PC-3 (cell line): ENCODE measurements around the gene POTEM.
"Not testable (repeated sequence)": the region's sequence is repeated elsewhere in the genome, so short reads cannot be mapped to it uniquely, and the experiment has no call there.

ENCODE experiments used
- EZH2 ChIP-seq: fragments of 300-600 bp; sonication (generic); IDR thresholded peaks from one replicate; pipeline ENCODE4 v1.6.1; 2017; ENCODE audit warnings: antibody characterized with exemption, mild to moderate bottlenecking, low read length; ENCODE audit not compliant: unreplicated experiment
- TF ChIP-seq, protein P1 (sequence below): fragments of 300-600 bp; sonication (generic); conservative IDR thresholded peaks from 2 replicates; pipeline ENCODE4 v1.5.1; 2017; ENCODE audit warnings: antibody characterized with exemption, low read depth, mild to moderate bottlenecking, low read length

DNA sequence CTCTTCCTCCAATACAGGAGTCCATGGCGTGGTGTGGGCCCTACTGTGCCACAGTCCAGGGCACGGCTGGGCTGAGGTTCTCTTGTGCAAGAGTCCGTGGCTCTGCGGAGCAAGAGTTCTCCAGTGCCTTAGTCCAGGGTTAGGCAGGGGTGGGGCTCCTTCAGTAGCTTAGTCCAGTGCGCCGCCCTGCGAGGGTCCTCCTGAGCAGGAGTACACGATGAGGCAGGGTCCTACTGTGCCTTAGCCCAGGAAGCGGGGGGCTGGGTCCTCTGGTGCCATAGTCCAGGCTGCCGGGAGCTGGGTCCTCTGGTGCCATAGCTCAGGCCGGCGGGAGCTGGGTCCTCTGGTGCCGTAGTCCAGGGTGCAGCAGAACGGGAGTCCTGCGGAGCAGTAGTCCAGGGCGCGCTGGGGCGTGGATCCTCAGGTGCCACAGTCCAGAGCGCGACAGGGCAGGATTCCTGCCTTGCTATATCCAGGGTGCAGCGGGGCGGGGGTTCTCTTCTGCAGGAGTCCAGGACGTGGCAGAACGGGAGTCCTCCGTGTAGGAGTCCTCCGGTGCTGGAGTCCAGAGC is 69.7 kb downstream of the POTEM start:
- TF ChIP-seq, protein P1, sequence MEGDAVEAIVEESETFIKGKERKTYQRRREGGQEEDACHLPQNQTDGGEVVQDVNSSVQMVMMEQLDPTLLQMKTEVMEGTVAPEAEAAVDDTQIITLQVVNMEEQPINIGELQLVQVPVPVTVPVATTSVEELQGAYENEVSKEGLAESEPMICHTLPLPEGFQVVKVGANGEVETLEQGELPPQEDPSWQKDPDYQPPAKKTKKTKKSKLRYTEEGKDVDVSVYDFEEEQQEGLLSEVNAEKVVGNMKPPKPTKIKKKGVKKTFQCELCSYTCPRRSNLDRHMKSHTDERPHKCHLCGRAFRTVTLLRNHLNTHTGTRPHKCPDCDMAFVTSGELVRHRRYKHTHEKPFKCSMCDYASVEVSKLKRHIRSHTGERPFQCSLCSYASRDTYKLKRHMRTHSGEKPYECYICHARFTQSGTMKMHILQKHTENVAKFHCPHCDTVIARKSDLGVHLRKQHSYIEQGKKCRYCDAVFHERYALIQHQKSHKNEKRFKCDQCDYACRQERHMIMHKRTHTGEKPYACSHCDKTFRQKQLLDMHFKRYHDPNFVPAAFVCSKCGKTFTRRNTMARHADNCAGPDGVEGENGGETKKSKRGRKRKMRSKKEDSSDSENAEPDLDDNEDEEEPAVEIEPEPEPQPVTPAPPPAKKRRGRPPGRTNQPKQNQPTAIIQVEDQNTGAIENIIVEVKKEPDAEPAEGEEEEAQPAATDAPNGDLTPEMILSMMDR: not testable (repeated sequence)
- TF ChIP-seq EZH2: not testable (repeated sequence)
